T-helper 2 cell (primary cell): ENCODE measurements around the gene THTPA.

Experiments used
- DNase-seq, 5 experiments: peaks; one replicate each; pipeline versions ENCODE4 v3.0.0 to v3.0.0-alpha.2; 2012 to 2022

The THTPA gene

GRCh38 chr14:23551266-23552028 lies 4.6 kb upstream of the THTPA start, which contains the start of gene ZFHX2:
Gene ZFHX2, minus strand, starts transcription at chr14:23551765. Its CDS starts 16,440 bp downstream, at chr14:23535325.
- DNase-seq = peak; percentile 51 to 76 (median 65)

GRCh38 chr14:23555533-23555881 lies 564 bp upstream of the THTPA start:
- no peak for DNase-seq

GRCh38 chr14:23556700-23557440 lies 799 bp downstream of the THTPA start:
- DNase-seq = peak in 1 of 5 experiments; percentile 19

GRCh38 chr14:23557521-23557920 lies 1.4 kb downstream of the THTPA start:
- no peak for DNase-seq

- DNase-seq = no peak
Observed at GRCh38 chr14:23557946-23558345, 1.9 kb downstream of the THTPA start.

- no peak for DNase-seq
Observed at GRCh38 chr14:23558346-23559009, 2.4 kb downstream of the THTPA start.

GRCh38 chr14:23559010-23559925 lies 3.2 kb downstream of the THTPA start:
- peak; percentile 33 to 66 (median 56) for DNase-seq

- no peak for DNase-seq
Observed at GRCh38 chr14:23559926-23560520, 4.0 kb downstream of the THTPA start.

GRCh38 chr14:23561259-23561658 lies 5.2 kb downstream of the THTPA start:
- DNase-seq = no peak

GRCh38 chr14:23561873-23562821 lies 6.1 kb downstream of the THTPA start:
- DNase-seq = no peak

GRCh38 chr14:23562822-23563472 lies 6.9 kb downstream of the THTPA start:
- DNase-seq = peak in 4 of 5 experiments; percentile 35 to 51 (median 46)

GRCh38 chr14:23563473-23564180 lies 7.6 kb downstream of the THTPA start:
- no peak for DNase-seq

- DNase-seq = no peak
Observed at GRCh38 chr14:23564181-23564812, 8.2 kb downstream of the THTPA start.

- DNase-seq = no peak
Observed at GRCh38 chr14:23564876-23565275, 8.8 kb downstream of the THTPA start.

- DNase-seq = no peak
Observed at GRCh38 chr14:23565626-23566025, 9.6 kb downstream of the THTPA start.

GRCh38 chr14:23566112-23566777 lies 10.2 kb downstream of the THTPA start:
- DNase-seq = no peak

- no peak for DNase-seq
Observed at GRCh38 chr14:23566778-23567185, 10.7 kb downstream of the THTPA start.
